ENCODE results near the gene HAUS8.

- TF ChIP-seq POLR2AphosphoS5 (IDR thresholded peaks at IDR 0.05): no peak
- TF ChIP-seq, protein P1, sequence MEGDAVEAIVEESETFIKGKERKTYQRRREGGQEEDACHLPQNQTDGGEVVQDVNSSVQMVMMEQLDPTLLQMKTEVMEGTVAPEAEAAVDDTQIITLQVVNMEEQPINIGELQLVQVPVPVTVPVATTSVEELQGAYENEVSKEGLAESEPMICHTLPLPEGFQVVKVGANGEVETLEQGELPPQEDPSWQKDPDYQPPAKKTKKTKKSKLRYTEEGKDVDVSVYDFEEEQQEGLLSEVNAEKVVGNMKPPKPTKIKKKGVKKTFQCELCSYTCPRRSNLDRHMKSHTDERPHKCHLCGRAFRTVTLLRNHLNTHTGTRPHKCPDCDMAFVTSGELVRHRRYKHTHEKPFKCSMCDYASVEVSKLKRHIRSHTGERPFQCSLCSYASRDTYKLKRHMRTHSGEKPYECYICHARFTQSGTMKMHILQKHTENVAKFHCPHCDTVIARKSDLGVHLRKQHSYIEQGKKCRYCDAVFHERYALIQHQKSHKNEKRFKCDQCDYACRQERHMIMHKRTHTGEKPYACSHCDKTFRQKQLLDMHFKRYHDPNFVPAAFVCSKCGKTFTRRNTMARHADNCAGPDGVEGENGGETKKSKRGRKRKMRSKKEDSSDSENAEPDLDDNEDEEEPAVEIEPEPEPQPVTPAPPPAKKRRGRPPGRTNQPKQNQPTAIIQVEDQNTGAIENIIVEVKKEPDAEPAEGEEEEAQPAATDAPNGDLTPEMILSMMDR (IDR thresholded peaks at IDR 0.05 in 8 of 11, conservative IDR thresholded peaks at IDR 0.05 in 3 of 11): no peak
Measured at GRCh38 chr19:17004386-17004785, 70.9 kb downstream of the HAUS8 start.
